Activated CD8-positive, alpha-beta memory T cell treated with anti-CD3 and anti-CD28 coated beads, Interleukin-2, amount 50 U/mL, for 24 hours (primary cell): ENCODE data around the gene NOSIP.

Experiments used
- DNase-seq: peaks from one replicate; pipeline ENCODE4 v3.0.0-alpha.2; 2020; ENCODE audit errors: extremely low read depth

Gene NOSIP

DNA sequence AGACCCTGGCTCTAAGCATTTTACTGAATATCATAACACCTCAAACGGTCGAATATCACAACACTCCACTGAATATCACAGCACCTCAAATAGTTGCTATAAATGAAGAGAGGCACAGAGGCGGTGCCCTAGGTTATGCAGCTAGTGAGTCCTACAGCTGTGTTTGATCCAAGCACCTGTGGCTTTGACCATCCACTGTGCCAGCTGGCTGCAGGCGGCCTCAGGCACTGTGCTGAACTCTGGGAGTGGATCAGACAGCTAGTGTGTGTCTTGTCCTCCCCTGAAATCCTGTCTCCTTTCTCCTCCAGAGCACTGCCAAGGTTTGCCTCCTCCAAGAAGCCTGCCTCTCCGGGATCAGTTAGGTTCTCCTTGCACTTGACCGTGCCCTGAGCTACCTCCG lies 7.3 kb downstream of the NOSIP start:
- DNase-seq, result no peak

GRCh38 chr19:49570997-49571676 lies 9.2 kb downstream of the NOSIP start:
- no peak for DNase-seq

DNA sequence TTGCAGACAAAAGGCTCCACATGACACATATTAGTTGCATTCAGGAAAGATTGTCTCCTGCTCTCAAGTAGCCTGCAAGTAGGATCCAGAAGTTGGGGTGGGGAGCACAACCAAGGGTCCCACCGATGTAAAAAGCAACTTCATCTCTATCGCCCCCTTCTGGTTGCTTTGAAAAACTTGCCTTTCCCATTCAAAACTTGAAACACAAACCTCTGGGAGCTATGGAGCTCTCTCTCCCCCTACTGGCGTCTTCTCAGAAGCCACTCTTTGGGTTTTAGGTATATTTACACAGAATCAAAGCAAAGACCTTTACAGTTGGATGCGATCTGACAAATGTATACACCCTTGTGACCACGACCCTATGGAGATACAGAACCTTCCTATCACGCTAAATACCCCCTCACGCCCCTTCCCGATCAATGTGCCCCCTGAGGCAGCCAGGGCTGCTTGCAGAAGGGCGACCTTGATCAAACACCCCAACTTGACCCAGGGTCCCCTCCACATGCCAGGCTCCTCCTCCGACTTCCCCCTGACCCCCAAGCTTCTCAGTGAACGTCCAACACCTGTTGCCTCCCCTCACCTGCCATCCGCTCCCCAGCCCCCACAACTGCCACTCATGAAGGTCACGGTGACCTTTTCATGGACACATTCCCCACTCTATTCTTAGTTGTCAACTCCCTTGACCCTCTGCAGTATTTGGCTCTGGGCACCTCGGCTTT lies 10.1 kb downstream of the NOSIP start:
- no peak for DNase-seq

DNA sequence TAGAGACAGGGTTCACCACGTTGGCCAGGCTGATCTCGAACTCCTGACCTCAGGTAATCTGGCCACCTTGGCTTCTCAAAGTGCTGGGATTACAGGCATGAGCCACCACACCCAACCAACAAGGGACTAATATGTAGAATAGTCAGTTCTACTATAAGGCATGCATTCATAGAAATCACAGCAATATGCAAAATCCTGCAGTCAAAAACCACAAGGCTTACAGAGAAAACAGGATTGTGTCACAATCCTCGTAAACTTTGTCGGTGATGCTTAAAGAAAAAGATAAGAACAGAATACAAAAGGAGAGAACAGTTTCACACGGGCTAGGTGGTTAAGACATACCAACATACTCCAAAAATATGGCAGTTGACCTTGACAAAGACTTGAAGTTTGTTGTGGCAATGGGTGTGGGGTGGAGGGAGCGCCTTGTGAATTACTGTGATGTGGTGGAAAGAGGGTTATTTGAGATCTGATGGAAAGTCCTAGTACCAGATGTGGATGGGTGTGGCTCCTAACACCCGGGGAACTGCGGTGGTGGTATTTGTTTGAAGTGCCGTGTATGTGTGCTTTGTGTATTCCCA lies 12.4 kb downstream of the NOSIP start:
- DNase-seq, result no peak

DNA sequence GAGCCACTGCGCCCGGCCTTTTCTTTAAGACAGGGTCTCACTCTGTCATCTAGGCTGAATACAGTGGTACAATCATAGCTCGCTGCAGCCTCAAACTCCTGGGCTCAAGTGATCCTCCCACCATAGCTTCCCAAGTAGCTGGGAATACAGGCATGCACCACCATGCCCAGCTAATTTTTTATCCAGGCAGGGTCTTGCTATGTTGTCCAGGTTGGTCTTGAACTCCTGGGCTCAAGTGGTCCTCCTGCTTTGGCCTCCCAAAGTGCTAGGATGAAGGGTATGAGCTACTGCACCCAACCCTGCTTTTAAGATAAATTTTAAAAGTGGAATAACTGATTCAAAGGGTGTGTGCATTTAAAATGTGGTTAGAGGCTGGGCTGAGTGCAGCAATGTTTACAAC lies 14.1 kb downstream of the NOSIP start:
- DNase-seq, result no peak

GRCh38 chr19:49565261-49565660 lies 15.1 kb downstream of the NOSIP start:
- DNase-seq, result no peak

DNA sequence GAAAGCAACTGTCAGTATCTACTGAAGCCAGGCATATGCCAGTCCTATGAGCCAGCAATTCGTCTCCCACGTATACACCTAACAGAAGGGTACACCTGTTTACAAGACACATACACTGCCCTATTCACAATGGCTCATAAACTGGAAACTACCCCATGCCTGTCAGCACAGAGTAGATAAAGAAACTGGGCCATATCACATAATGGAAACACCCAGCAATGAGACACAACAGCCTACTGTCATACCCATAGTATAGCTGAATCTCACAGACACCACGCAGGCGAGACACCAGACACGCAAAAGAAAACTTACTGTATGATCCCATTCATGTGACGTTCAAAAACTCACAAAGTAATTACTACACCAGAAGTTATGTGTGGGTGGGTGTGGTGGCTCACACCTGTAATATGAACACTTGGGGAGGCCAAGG lies 15.7 kb downstream of the NOSIP start:
- DNase-seq, result no peak

GRCh38 chr19:49560358-49560900 lies 19.9 kb downstream of the NOSIP start:
- DNase-seq, result no peak

DNA sequence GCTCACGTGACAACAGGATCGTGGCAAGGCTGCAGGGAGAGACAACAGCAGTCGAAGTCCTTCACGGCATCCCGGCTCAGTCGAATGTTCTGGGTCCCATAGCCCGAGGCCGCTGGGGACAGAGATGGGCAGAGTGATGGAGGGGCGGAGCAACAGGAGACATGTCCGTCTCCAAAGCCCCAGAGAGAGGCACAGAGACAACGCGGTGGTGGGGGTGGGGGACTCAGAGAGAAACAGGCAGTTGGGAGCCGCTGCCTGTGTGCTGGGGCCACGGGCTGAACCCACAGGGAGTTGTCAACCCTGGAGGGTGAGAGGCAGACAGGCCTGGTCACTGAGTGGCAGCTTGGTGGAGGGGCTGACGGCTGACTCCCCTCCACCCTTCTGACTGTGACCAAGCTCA lies 20.4 kb downstream of the NOSIP start:
- DNase-seq, result no peak

GRCh38 chr19:49559443-49559842 lies 20.9 kb downstream of the NOSIP start:
- DNase-seq, result no peak

DNA sequence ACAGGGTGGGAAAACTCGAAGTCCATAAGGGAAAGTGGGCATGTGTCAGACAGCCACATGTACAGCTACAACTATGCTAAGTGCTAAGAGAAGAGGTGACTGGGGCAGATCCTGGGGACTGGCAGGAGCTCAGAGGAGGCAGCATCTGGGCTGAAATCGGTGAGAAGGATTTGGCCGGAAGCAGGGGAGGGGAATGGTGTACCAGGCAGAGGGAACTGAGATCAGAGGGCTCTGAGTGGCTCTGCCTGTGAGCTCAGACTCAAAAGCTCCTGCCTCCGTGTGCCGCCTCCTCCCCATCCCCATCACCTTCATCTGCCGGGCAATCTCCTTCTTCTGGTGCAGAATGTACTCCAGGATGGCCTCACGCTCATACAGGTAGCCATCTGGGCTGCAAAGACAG lies 21.8 kb downstream of the NOSIP start:
- no peak for DNase-seq

DNA sequence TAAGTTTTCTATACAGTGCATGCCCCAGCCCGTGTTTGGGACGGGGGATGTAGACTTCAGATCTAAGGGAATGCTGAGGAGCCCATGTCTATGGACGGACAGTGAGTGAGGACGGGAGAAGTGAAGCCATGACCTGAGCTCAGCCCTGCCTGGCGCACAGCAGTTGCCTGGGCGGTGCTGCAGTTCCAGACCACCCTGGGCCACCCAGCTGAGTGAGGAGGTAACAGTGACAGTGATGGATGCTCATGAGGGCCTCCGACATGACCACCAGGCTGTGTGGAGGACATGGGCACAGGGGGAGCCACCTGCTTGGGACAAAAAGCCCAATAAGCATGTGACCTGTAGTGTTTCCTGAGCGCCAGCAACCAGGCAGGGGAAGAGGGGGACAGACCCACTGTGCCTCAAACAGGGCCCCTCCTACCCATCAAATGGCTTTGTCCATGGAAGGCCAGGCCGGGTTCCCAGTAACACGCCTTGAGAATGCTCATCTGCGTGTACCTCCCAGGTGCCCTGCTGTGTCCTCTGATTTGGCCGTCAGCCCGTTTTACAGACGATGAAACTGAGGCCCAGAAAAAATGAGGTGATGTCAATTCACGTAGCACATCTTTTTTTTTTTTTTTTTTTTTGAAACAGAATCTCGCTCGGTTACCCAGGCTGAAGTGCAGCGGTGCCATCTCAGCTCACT lies 22.6 kb downstream of the NOSIP start:
- no peak for DNase-seq

DNA sequence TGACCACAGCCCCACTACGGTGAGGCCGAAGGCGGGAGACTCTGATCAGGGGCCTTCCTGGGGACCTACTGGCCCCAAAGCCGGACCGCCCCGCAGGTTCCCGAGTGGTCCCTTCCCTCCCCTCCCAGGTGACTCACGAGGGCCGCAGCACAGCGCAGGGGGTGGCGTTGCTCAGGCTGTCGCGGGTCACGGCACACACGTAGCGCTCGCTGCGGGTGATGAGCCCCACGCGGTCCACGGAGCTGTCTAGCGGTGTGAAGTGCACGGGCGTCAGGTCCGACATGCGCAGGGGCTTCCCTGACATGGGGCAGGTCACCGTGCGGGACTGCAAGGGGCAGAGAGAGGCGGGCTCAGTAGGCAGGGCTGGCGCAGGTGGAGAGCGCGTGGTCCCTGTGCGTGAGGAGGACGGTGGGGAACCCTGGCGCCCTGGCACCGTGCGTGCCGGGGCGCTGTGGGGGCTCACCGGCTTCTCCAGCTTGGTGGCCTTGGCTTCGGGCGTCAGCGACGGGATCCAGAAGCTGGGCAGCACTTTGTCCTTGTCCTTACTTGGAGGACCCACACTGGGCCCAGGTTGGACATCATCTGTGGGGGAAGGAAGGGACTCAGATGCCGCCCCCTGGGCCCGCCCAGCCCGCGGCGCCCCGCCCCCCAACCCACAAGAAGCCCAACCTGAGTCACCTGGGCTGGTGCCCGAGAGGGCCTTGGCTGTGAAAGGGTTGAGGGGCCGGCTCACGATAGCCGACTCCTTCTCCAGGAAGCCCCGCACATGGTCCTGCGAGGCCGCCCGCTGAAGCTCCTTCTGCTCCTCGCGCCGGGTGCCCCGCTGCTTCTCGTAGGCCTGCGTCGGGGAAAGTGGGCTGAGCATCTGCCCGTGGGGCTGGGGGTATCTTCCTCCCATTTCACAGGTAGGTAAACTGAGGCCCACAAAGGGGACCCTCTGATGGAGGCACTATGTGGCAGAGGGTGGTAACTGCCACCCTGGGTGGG lies 23.7 kb downstream of the NOSIP start:
- no peak for DNase-seq

- DNase-seq, result peak; percentile 46
Observed at GRCh38 chr19:49555600-49556411, 24.6 kb downstream of the NOSIP start.

DNA sequence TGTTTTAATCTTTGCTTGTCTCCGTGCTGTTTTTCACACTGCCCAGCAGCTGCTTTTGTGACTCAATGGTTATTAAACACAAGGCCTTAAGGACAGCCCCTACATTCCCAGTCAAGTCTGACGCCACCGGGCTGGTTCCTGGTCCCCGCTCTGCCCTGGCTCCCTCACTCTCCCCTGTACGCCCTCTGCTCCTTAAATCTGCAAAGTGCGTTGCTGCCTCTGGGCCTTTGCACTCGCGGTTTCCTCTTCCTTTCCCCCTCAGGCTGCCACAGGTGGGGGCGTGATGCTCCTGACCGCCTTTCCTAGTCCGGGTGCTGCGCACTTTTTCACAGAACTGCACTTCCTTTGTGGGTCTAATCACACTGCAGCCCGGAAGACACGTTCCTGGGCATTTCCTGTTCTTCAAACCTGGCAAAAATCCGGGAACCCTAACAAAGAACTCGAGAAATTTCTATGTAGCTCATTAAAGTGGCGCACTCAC lies 25.6 kb downstream of the NOSIP start:
- DNase-seq, result no peak

DNA sequence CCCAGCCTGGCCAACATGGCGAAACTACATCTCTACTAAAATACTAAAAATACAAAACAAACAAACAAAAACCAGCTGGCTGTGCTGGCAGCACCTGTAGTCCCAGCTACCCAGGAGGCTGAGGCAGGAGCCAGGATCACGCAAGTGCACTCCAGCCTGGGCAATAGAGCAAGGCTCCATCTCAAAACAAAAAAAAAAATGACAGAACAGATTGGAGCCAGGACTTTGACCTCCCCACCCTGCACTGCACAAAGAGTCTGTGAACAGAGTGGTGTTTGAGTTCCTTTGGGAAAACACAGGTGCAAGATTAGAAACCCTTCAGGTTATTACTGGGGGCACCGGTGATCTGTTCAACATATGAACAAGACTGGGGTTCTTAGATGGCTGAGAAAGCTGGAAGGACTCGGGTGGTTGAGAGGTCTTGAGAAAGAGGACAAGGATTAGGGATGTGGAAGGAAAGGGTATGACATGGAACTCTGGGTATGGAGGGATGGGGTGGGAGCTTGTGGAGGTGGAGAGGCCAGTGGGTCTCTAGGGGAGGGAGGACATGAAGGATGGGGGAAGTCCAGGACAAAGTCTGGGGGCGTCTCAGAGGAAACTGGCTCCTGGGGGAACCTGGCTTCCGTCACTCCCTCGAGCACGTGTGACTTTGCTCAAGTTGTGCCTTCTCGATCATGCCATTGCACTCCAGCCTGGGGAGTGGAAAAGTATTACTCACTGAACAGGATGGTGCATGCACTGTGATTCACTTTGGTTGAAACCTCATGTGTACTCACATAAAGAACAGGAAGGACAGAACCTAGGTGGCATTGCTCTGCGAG lies 26.7 kb downstream of the NOSIP start:
- DNase-seq, result no peak

- no peak for DNase-seq
Observed at GRCh38 chr19:49552749-49553148, 27.6 kb downstream of the NOSIP start.

DNA sequence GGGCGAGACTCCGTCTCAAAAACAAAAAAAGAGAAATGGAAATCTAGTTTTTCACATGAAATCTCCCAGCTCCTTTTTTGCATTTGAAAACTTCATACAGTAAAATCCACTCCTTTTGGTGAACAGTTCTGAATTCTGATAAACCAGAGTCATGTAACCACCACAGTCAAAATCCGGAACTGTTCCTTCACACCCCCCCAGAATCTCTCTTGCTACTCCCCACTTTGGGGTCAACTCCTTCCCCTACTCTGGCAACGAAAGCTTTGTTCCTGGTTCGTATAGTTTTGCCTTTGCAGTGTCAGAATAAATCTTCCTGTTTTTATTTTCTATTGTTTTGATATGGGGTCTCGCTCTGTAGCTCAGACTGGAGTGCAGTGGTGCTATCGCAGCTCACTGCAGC lies 28.8 kb downstream of the NOSIP start:
- no peak for DNase-seq

DNA sequence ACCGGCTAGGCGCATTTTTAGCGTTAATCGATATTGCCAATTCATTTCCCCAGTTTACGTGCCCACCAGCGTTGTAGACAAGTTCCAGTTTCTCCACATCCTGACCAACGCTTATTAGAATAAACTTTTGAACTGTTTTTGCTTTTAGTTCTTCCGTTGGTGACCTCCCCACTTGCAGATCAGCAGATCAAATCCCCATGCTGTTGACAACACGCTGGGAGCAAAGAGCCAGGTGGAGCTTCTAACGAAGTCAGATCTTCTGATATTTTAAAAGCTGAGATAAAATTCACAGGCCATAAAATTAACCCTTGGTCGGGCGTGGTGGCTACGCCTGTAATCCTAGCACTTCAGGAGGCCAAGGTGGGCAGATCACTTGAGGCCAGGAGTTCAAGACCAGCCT lies 31.3 kb downstream of the NOSIP start:
- DNase-seq, result no peak
